ENCODE measurements around the gene MATN4.
A peak's percentile ranks its signal among the peaks of the same experiment; 100 is the strongest.
"Not testable (repeated sequence)": the region's sequence is repeated elsewhere in the genome, so short reads cannot be mapped to it uniquely, and the experiment has no call there.

MATN4 gene, protein sequence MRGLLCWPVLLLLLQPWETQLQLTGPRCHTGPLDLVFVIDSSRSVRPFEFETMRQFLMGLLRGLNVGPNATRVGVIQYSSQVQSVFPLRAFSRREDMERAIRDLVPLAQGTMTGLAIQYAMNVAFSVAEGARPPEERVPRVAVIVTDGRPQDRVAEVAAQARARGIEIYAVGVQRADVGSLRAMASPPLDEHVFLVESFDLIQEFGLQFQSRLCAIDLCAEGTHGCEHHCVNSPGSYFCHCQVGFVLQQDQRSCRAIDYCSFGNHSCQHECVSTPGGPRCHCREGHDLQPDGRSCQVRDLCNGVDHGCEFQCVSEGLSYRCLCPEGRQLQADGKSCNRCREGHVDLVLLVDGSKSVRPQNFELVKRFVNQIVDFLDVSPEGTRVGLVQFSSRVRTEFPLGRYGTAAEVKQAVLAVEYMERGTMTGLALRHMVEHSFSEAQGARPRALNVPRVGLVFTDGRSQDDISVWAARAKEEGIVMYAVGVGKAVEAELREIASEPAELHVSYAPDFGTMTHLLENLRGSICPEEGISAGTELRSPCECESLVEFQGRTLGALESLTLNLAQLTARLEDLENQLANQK

DNA sequence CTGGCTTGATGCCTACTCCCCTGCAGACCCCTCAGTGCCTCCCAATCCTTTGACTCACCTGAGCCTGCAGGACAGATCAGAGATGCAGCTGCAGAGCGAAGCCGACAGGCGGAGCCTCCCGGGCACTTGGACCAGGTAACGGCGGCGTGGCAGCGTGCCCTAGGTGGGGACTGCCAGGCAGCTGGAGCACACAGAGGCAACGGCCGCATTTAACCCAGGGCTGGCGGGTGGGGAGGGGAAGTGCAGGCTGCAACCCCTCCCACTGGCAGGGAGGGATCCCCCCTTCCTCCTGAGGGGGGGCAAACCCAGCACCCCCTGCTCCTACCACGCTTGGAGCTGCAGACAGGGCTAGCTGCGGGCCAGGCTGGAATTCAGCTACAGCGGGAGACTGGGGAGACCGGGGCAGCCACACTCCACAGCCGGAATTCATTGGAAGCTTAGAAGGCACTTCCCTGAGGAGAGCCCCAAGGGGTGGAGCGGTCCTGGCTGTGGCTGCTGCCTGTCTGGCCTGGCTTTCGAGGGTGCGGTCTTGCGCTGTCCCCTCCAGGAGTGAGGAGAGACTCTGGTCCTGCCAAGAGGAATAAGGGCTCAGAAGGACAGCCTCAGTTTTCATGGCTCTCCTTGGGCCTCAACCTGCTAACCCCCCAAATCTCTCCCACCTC is at the start of gene MATN4:
MATN4 (minus strand) TSS at position 183 of the 662 bp plus-strand sequence. CDS start 2,717 bp downstream, outside the sequence.
- no peak for DNase-seq

GRCh38 chr20:45355209-45356084 is 47.3 kb upstream of the MATN4 start:
- no peak for DNase-seq

DNA sequence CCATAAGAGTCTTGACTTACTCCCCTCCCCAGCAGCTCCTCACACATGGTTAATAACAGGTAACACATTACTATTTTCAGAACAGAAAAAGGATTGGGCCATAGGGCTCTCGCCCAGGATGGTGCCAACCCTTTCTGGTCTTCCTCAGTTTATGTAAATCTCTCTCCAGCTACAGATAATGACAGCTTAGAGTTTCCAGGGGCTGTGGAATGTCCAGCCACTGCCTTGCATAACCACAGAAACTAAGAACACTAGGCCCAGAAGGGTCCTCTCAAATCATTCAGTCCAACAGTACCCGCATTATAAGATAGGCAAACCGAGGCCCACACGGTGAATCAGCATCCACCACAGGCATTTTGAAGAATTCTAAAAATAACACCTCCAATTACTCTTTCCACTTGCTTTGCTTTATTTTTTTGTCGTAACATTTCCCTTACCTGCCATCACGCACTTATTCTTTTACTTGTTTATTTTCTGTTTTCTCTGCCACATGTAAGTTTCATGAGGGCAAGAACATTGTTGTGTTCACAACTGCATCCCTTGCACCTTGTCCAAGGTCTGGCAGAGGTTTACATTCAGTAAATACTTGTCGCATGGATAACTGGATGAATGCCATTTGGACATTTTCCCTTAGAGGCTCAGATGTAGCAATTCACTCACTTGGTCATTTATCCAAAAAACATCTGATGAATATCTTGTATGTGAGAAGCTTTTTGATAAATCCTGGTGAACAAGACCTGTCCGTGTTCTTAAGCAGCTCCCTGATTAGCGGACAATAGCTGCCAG is 46.5 kb upstream of the MATN4 start:
- no peak for DNase-seq

DNA sequence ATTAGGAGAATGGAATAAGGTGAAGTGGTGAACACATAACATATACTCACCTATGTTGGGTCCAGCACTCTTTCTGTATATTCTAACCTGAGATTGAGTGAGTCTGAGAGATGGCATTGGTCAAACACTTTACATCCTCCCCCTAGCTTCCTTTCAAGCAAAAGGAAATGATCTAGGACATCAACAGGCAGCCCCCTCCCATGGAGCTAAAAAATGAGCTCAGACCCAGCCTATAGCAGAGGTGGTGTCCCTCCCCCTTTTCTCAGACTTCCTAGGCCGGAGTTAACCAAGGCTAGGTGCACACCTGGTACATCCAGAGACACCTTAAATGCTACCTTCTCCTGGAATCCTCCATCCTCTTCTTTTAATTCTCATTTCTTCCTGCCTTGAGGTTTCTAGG is 45.6 kb upstream of the MATN4 start:
- DNase-seq: no peak

DNA sequence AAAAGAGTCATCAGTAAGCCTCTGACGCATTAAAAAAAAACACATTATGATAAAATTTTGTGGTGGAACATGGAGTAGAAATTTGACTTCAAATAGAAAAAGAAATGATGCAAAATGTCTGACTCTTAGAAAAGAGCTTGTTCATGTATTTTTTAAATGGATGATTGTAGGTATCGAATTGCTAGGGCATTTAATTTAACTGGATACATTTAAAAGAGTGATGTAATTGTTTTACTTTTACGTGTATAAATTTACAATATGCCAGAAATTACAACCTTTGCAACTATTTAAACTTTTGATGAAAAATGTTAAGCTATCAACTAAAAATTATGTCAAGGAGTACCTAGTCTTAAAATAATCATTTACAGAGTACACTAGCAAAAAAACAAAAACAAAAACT is 44.6 kb upstream of the MATN4 start:
- DNase-seq: no peak

GRCh38 chr20:45350795-45351194 is 42.7 kb upstream of the MATN4 start:
- DNase-seq: not testable (repeated sequence)

DNA sequence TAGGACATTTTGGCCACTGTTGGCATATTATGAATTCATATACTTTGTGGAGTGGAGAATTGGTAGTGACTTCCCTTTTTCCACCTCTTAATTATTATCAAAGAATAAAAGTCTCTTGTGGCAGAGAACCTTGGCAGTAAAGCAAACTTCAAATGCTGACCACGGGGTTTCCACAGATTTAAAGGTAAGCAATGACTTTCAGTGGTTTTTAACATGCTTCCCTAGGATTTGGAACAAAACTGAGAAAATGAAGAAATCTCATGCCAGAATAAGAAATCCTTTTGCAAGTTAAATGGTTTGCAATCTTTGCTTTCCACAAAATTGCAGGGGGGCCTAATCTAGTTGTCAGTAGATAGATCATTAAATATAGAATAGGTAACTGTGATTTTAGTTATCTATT is 42.1 kb upstream of the MATN4 start:
- DNase-seq: no peak

DNA sequence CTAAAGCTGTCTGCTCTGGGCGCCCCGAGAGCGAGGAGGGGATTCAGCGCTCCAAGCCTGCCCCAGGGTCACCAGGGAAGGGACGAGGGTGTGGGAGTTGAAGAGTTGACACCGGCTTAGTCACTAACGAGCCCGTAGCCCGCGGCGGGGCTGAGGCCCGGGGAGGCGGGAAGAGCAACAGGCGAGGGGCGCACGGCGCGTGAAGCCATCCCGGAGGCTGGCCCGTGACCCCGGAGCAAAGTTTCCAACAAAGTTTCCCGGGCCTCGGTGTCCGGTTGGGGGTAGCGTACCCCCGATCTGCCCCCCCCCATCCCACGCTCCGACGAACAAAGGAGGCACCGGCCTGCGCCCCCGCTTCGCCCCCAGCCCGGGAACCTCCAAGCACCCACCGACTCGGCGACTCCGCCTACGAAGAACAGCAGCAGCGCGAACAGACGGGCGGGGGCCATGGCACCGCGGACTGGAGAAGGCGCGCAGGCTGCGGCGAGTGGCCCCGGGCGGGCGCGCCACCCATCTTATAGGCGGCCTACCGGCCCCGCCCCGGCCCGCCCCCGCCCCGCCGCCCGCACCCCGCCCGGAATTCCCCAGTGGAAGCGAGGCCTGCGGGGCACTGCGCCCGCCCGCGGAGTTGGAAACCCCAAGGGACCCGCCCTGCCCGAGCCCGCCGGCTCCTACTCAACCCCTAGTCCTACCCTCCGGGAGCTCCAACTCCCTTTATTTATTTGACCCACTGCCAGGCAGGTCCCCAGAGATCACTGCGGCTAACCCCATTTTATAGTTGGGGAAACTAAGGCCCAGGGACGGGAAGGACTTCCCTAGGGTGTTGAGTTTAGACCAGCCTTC is 40.1 kb upstream of the MATN4 start, which contains the start of gene SDC4:
SDC4 (minus strand) TSS at position 489 of the 843 bp plus-strand sequence; CDS start at position 449, 40 bp downstream.
- no peak for DNase-seq

GRCh38 chr20:45347297-45347935 is 39.3 kb upstream of the MATN4 start:
- no peak for DNase-seq

DNA sequence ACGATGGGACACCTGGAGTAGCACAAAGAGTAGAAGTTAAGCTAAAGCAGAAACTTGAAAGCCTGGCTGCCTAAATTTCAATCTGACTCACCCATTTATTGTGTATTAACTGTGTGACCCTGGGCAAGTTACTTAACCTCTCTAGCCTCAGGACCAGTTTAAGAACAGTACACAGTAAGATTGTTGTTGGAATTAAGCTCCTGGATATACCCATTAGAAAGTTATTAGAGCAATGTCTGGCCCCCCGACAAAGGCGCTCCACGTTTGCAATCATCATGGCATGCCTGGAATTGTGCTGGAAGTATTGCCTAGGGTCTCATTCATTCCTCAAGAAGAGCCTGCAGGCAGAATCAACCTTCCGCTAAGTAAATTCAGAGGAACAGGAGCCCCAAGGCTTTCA is 38.8 kb upstream of the MATN4 start:
- no peak for DNase-seq

GRCh38 chr20:45346291-45346718 is 38.2 kb upstream of the MATN4 start:
- no peak for DNase-seq

DNA sequence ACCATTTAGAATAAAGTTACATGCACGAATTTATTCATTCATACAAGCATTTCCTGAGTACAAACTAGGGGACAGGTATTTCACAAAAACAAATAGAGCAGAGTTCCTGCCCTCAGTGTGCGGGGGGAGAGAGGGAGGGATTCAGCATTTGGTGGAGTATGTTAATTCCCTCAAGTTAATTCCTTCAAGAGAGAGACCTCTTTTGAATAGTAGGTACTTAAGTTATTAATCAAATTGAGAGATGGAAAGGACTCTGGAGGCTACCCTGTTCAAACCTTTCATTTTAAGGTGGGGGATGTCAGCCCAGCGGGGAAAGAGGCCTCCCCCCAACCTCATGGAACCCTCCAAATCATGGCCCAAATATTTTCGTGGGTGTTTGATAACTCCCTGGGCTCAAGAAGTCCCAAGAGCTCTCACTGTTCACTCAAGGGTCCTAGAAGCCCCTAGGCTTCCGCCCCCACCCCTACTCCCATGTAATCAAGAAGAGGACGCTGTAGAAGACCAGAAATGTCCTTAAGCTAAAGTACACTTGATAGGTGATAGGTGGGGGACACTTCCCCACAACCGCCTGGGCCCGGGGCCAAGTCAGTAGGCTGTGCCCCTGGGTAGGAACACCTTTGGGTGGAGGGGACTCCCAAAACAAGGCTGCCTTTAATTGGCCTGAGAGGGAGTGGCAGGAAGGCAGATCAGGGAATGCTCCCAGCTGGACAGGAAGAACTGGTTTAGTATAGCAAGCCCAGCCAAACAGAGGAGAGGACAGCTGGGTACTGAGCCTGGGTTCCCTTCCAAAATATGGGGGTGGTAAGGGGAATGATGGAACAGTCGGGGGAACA is 37.2 kb upstream of the MATN4 start:
- no peak for DNase-seq

GRCh38 chr20:45344168-45344860 is 36.2 kb upstream of the MATN4 start:
- DNase-seq: no peak

- peak; percentile 26 for DNase-seq
Measured at GRCh38 chr20:45343532-45344167, 35.6 kb upstream of the MATN4 start.

- DNase-seq: no peak
Measured at GRCh38 chr20:45342855-45343531, 34.9 kb upstream of the MATN4 start.

GRCh38 chr20:45341939-45342854 is 34.1 kb upstream of the MATN4 start:
- DNase-seq: no peak

GRCh38 chr20:45341579-45341938 is 33.5 kb upstream of the MATN4 start:
- DNase-seq: no peak

Measured in NCI-H1092 (cell line).